ENCODE measurements around the gene ZNF35.
"Not testable (repeated sequence)": the region's sequence is repeated elsewhere in the genome, so short reads cannot be mapped to it uniquely, and the experiment has no call there.

ZNF35 gene

DNA sequence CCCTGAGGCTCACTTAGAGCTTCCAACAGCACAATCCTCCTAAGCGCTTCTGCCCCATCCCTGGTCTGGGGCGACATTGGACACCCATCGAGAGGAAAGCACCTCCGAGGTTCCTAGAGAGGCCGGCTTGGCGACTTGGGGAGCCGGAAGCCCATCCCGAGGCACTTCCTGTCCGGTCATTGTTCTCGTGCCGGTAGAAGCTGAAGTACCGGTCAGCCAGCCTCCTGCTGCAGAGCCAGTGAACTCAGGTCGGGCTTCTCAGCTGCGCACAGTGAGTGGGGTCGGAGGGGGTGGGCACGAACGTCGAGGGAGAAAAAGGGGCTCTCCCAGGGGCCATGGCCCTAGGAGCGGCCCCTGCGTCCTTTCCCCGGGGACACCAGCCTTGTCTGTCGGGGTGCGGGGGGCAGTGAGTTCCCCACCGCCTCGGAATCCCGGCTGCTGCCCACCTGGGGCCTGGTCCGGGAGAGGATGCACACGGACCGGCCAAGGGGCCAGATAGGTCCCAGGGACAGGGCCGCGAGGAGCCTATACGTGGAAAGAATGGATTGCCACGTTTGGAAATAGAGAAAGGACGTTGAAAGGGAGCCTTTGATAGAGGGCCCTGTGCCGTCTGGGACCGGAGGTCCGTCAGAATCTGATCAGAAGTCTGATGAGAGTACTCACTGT lies at the start of gene ZNF35:
Gene ZNF35 (plus strand): TSS at position 169 of the 666 bp plus-strand sequence. CDS start 2,336 bp downstream, outside the sequence.
- DNase-seq (ENCODE audit: low spot score), result peak; percentile 97

DNA sequence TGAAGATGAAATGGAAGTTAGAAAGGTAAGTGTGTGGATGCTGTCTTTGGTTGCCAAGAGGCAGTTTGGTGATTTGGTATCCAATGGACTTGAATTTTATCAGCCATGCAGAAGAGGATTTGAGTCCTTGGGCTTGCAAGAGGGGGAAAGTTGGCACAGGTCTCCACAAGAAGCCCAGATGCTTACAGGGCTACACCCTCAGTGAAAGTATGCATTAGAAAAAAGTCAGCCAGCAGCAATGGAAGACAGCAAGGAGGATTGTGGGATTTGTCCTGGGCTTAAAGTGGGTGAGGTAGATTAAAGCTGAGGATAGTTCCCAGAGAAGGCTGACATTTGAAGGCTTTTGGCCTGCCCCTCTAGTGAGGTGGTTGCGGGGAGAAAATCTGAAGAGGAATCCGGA lies 46.8 kb upstream of the ZNF35 start:
- no peak for DNase-seq (ENCODE audit: low spot score)

DNA sequence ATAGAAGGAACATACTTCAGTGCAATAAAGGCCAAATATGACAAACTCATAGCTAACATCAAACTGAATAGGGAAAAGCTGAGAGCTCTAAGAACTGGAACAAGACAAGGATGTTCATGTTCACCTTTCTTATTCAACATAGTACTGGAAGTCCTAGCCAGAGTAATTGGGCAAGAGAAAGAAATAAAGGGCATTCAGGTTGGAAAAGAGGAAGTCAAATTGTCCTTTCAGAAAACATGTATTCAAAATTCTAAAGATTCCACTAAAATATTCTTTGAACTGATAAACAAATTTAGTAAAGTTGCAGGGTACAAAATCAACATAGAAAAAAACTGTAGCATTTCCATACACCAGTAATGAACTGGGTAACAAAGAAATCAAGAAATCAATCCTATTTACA lies 35.9 kb upstream of the ZNF35 start:
- DNase-seq (ENCODE audit: low spot score), result no peak

DNA sequence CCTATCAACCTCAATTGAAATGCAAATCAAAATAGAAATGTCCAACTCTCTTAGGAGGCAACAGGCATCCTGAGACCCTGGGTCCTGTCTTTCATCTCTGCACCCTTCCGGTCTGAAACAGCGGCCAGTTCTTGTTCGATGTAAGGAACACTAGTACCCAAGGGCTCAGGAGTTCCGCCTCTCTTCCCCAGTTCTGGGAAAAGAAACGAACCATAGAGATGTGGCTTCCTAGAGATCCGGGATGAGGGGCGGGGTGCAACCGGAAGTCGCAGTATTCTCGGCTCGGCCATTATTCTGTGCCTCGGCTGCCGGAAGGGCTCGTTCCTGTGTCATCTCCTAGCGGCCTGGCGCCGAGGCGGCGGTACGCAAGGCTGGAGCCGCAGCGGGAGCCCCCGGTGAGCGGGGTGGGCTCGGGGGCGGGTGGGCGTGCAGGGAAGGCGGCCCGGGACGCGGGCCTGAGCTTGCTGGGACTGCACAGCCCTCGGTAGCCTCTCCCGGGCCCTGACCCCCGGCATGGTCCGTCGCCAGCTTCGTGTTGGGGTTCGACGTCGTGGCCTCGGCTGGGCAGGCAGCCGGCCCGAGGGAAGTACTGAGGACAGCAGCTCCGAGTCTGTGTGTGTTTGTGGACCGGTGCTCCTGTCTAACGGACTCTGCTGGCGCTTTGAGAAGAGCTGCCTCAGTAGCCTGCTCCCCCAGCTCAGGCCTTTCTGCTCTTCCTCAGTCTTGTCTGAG lies 23.6 kb upstream of the ZNF35 start, which contains the start of gene ZNF197:
Gene ZNF197 (plus strand): TSS at position 288 of the 732 bp plus-strand sequence. CDS start 4,119 bp downstream, outside the sequence.
- DNase-seq (ENCODE audit: low spot score), result peak; percentile 95

DNA sequence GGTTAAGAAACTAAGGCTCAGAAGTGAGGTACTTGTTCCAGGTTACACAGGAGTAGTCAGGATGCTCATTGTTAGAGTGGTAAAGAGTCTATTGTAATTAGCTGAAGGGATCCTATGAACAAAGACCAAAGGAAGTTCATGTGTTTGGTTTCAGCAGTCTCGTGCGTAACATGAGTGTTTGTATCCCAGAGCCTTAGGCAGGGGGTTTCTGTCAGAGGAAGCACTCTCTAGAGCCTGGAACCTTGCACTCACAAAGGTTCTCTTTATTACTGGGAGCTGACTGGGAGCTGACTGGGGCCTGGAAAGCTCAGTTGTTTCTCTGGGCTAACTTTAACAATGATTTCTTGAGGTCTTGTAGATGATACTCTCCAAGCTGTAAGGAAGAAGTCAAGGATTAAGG lies 19.8 kb upstream of the ZNF35 start:
- DNase-seq (ENCODE audit: low spot score), result no peak

DNA sequence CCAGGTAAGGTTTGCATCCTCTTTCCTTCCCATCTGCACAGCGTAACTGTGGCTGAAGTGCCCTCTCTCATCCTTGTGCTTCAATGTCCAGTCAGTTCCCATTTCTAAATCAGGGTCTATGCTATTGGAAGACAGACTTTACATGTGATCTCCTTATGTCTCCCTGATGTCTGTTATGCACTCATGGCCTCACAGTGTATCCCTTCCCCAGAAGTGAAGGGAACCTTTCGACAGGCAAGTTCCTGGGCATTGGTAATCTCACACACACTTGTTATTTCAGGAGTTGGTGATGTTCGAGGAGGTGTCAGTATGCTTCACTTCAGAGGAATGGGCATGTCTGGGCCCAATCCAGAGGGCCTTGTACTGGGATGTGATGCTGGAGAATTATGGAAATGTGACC lies 16.3 kb upstream of the ZNF35 start:
- DNase-seq (ENCODE audit: low spot score), result no peak

DNA sequence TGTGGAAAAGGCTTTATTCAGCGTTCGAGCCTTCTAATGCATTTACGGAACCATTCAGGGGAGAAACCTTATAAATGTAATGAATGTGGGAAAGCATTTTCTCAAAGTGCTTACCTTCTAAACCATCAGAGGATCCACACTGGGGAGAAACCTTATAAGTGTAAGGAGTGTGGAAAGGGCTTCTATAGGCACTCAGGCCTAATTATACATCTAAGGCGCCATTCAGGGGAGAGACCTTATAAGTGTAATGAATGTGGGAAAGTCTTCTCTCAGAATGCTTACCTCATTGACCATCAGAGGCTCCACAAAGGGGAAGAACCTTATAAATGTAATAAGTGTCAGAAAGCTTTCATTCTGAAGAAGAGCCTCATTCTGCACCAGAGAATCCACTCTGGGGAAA lies 6.2 kb upstream of the ZNF35 start:
- no peak for DNase-seq (ENCODE audit: low spot score)

DNA sequence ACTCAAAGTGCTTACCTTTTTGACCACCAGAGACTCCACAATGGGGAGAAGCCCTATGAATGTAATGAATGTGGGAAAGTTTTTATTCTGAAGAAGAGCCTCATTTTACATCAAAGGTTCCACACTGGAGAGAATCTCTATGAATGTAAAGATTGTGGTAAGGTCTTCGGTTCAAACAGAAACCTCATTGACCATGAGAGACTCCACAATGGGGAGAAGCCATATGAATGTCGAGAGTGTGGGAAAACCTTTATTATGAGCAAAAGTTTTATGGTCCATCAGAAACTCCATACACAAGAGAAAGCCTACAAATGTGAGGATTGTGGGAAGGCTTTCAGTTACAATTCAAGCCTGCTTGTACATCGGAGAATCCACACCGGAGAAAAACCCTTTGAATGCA lies 5.5 kb upstream of the ZNF35 start:
- no peak for DNase-seq (ENCODE audit: low spot score)

DNA sequence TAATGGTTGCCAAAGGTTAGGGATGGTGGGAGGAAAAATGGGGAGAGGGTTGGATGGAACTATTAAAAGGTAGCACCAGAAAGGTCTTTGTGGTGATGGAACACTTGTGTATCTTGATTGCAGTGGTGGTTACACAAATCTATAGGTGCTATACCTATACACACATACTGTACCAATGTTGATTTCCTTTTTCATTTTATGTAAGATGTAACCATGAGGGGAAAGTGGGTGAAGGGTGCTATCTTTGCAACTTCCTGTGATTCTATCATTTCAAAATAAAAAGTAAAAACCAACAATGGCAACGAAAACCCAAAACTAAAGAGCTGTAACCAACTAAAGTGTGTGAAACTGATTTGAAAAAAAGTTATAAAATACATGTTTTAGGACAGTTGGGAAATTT lies 761 bp upstream of the ZNF35 start:
- no peak for DNase-seq (ENCODE audit: low spot score)

DNA sequence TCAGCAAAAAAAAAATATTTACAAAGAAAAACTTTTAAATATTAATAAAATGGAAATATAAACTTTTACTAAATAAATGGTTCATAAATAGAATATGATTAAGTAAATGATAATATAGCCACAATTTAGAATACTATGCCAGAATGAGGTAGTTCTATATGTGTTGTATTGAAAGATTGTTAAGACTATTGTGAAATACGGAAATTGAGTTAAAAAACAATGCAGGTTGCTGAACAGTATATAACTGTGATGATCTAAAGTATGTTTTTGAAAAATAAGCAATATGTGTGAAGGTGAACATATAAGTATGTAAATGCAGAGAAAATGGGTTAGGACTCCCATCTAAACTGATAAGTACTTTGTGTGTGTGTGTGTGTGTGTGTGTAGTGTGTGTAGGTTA lies 1.2 kb downstream of the ZNF35 start:
- no peak for DNase-seq (ENCODE audit: low spot score)

DNA sequence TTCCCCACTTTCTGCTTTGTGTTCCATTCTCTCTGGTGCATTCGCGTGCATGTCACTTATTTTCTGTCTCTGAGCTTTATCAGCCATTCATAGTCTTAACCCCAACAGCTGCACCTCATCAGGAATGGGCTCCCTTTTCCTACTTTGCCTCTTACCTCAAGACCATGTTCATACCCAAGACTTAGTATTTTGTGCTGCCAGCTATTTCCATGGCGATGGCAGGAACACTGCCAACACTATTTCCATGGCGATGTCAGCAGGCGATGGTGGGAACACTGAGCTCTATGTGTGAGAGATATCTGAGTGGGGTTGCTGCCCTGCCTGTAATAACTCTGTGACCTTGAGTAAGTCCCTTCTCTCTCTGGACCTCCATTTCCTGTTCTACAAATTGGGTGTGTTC lies 5.5 kb downstream of the ZNF35 start:
- no peak for DNase-seq (ENCODE audit: low spot score)

DNA sequence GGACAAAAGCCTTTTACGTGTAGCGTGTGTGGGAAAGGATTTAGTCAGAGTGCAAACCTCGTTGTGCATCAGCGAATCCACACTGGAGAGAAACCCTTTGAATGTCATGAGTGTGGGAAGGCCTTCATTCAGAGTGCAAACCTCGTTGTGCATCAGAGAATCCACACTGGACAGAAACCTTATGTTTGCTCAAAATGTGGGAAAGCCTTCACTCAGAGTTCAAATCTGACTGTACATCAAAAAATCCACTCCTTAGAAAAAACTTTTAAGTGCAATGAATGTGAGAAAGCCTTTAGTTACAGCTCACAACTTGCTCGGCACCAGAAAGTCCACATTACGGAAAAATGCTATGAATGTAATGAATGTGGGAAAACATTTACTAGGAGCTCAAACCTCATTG lies 10.5 kb downstream of the ZNF35 start:
- no peak for DNase-seq (ENCODE audit: low spot score)

DNA sequence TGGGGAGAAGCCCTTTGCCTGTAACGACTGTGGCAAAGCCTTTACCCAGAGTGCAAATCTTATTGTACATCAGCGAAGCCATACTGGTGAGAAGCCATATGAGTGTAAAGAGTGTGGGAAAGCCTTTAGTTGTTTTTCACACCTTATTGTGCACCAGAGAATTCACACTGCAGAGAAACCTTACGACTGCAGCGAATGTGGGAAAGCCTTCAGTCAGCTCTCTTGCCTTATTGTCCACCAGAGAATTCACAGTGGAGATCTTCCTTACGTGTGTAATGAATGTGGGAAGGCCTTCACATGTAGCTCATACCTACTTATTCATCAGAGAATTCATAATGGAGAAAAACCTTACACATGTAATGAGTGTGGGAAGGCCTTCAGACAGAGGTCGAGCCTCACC lies 10.9 kb downstream of the ZNF35 start:
- no peak for DNase-seq (ENCODE audit: low spot score)

DNA sequence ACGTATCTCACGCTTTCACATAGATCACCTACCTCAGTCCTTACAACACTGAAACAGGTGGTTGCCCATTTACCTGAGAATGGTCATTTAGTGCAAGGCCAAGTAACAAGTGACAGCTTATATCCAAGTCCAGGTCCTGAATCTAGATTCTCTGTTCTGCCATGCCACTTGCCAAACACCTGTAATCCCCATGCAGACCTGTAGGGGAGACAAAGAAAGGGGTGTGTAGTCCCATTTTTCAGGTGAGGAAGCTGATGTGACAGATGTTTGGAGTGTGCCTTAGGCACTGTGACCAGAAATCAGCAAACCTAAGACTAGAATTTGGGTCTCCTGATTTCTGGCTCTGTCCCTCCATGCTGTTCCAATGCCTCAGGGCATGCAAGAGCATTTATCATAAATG lies 12.7 kb downstream of the ZNF35 start:
- no peak for DNase-seq (ENCODE audit: low spot score)

DNA sequence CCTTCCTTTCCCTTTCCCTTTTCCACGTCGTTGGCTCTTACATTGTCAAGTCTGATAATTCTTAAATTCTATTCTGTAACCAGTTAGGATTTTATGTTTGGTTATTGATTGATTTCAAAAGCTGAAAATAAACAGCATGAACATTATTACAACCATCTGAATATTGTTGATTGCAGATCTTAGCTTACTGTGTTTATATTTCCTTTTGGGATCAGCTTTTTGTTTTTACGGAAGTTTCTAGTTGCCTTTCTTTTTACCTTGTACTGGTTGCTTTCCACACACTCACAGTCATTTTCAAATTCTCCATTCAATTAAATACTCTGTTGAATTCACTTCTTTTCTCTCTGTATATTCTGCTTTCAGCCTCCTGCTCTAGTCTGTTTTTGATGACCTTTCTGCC lies 16.6 kb downstream of the ZNF35 start:
- no peak for DNase-seq (ENCODE audit: low spot score)

DNA sequence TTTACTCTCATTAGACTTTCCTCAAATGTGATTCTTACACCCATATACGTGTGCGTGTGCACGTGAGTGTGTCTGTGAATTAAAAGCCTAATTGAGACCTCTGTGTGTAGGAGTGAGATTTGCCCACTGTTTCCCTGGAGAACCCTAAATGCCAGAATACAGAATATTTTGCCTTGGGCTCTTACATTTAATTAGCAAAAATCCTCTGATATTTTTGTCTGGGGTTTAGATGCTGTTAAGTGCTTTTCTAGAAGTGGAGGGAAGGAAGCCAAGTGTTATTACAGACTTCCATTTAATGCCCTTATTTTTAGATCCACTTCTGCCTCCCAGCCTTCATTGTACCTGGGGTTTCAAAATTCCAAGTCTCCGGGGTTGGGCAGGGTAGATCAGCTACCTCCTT lies 17.8 kb downstream of the ZNF35 start:
- no peak for DNase-seq (ENCODE audit: low spot score)

DNA sequence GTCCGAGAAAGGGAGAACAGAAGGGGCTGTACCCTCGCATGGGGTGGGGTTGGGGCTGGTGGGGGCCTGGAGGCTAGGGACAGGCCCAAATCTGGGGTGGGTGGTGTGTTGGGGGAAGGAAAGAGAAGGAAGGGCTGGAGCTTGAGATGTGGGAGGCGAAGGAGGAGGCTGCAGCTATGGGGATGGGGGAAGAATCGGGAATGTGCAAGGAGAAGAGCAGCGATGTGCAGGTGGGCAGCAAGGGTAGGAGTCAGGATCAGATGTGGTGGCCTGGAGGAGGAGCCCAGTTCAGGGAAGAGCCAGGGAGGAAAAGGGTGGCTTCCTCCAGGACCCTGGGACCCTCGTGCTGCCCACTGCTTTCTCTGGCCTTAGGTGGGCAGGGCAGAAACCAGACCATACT lies 21.2 kb downstream of the ZNF35 start:
- DNase-seq (ENCODE audit: low spot score), result no peak

DNA sequence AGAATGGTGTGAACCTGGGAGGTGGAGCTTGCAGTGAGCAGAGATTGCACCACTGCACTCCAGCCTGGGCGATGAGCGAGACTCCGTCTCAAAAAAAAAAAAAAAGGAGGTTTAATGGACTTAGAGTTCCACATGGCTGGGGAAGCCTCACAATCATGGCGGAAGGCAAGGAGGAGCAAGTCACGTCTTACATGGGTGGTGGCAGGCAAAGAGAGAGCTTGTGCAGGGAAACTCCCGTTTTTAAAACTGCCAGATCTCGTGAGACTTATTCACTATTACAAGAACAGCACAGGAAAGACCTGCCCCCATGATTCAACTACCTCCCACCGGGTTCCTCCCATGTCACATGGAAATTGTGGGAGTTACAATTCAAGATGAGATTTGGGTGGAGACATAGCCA lies 24.9 kb downstream of the ZNF35 start:
- not testable (repeated sequence) for DNase-seq (ENCODE audit: low spot score)

DNA sequence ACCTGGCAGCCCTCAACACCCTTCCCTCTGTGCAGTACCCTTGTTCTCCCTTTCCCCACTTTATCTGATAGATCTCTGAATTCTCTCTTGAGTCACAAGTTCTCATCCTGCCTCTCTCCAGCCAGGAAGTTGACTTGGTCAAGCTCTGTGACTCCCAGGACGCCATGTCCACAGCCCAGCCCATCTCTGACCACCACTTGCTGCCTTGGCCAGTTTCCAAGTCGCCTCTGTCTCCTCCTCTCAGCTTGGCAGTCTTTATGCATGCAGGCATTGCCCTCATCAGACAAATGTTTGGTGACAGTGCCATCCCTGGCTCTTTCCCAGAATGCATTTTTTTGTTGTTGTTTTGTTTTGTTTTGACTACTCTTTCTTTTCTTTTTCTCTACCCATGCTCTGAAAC lies 25.7 kb downstream of the ZNF35 start:
- no peak for DNase-seq (ENCODE audit: low spot score)

DNA sequence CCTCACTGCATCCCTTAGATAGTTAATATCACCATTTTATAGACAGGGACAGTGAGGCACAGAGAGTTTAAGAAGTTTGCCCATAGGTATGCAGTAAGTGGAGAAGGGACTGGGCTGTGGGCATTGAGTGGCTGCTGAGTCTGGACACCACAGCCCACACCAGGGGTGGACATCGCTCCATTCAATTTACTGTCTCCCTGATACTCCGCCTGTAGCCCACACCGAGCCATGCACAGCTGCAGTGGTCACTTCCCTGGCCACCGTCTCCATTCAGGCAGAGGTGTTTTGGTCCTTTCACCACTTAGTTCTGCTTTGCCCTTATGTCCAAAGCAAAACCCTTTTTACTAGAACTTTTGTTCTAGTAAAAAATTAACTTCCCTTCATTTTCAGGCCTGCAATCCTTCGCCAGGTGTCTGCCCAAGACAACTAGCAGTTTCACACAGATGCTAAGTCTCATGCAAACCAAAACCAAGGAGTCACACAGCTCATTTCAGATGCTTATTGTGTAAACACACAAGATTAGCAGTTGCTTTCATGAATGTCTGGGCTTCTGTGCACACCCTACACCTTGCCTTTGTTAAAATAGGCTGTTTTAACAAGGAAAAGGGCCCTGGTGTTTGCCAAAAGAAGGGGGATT lies 30.1 kb downstream of the ZNF35 start:
- no peak for DNase-seq (ENCODE audit: low spot score)

DNA sequence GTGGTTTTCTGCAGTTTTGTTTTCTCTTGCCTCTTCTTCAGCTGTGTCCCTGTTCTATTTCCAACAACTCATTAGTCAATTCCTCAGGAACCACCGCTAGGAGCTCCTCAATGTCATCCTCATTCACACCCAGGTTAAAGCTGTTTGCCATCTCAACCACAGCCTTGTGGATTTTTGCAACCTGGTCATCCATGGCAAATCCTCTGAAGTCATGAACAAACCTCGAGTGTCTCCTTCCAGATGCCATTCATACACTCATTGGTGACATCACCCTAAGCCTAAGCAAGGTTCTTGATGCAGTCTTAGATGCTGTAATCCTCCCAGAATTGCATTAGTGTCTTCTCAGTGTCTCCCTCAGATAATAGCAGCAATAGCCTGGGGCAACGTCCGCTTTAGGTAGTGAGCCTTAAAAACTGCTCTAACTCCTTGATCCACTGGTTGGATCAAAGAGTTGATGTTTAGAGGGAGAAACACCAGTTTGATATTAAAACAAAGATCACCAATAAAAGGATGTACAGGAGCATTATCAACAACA lies 32.5 kb downstream of the ZNF35 start:
- DNase-seq (ENCODE audit: low spot score), result no peak

DNA sequence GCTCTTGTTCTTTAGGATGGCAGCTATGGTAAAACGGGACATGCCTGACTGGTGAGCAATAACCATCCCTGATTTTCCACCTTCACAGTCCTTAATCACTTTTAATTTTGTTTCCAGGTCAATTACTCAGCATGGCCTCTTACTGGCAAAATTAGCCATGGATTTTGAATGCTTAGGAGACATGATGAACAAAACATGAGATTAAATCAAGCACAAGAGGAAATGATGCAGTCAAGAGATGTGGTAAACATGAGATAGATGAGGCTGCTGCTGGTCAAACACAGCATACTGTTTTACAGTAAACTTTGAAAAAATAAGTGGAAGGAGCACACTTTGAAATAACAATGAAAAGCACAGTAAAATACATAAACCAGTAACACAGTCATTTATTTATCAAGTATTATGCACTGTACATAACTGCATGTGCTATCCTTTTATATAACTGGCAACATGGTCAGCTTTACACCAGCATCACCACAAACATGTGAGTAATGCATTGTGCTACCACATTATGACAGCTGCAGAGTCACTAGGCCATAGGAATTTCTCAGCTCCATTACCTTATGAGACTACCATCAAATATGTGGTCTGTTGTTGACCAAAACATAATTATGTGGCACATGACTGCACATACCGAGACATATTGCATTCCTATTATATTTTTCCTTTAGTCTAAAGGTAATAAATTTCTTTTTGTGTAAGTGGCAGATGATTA lies 33.8 kb downstream of the ZNF35 start:
- peak; percentile 23 for DNase-seq (ENCODE audit: low spot score)

All from AG20443 (cell line).